MG63 (cell line): ENCODE data around the gene MCM5. TPM values are rescaled to one million over a fixed set of nuclear protein-coding genes. Genes with fewer than 3 reads are reported as not detected.
"Not testable (repeated sequence)": the region's sequence is repeated elsewhere in the genome, so short reads cannot be mapped to it uniquely, and the experiment has no call there.

Source experiments
- DNase-seq: peaks from one replicate; pipeline ENCODE4 v3.0.0-alpha.2; 2020
- H3K27me3 ChIP-seq: fragments of 250-450 bp; sonication (Bioruptor Pico); 2 replicates; pipeline ENCODE4 v1.5.1; 2020; ENCODE audit warnings: mild to moderate bottlenecking, moderate library complexity
- H3K36me3 ChIP-seq: fragments of 250-450 bp; sonication (Bioruptor Pico); 2 replicates; pipeline ENCODE4 v1.5.1; 2020; ENCODE audit warnings: mild to moderate bottlenecking, moderate library complexity
- H3K4me3 ChIP-seq: fragments of 250-450 bp; sonication (Bioruptor Pico); 2 replicates; pipeline ENCODE4 v1.5.1; 2020; ENCODE audit warnings: mild to moderate bottlenecking, moderate library complexity
- H3K9me3 ChIP-seq: fragments of 250-450 bp; sonication (Bioruptor Pico); 2 replicates; pipeline ENCODE4 v1.5.1; 2020; ENCODE audit warnings: mild to moderate bottlenecking, moderate library complexity
- total RNA-seq: library from RNA; depleted of rRNA; stranded (reverse); fragments of >200 nt; shearing (Covaris generic); gene quantifications from 2 replicates; pipeline ENCODE4 v1.2.3, GENCODE V29; 2014; ENCODE audit warnings: low replicate concordance

The MCM5 gene
- total RNA-seq, 1 experiment from 2014 or later, result 117 TPM

- Histone ChIP-seq H3K27me3 (no peaks in the 10 kb centered on the region), H3K36me3 (peaks cover 53% of the 10 kb centered on the region), H3K9me3 (no peaks in the 10 kb centered on the region; the same call in 1 of the 2 replicates), H3K4me3 (no peak overlapping the region)
- DNase-seq, result peak; percentile 15
Observed at GRCh38 chr22:35434061-35434710, 34.2 kb downstream of the MCM5 start.

- no peak overlapping the region for H3K4me3 ChIP-seq
- no peak for DNase-seq
Observed at GRCh38 chr22:35435201-35435740, 35.3 kb downstream of the MCM5 start.

GRCh38 chr22:35436421-35436820, 36.5 kb downstream of the MCM5 start:
- DNase-seq, result no peak
- Histone ChIP-seq H3K9me3 (no peaks in the 10 kb centered on the region; the same call in 1 of the 2 replicates), H3K4me3 (no peak overlapping the region), H3K27me3 (no peaks in the 10 kb centered on the region), H3K36me3 (peaks cover 43% of the 10 kb centered on the region)

More at GRCh38 chr22:35435201-35435740, 35.3 kb downstream of the MCM5 start:
- peaks cover 49% of the 10 kb centered on the region for H3K36me3 ChIP-seq
- H3K27me3 ChIP-seq, result no peaks in the 10 kb centered on the region
- no peaks in the 10 kb centered on the region; the same call in 1 of the 2 replicates for H3K9me3 ChIP-seq

- DNase-seq, result peak; percentile 55
- H3K4me3 ChIP-seq, result no peak overlapping the region
- no peaks in the 10 kb centered on the region for H3K27me3 ChIP-seq
- H3K36me3 ChIP-seq, result peaks cover 37% of the 10 kb centered on the region
- no peaks in the 10 kb centered on the region; the same call in 1 of the 2 replicates for H3K9me3 ChIP-seq
Observed at GRCh38 chr22:35437049-35437448, 37.1 kb downstream of the MCM5 start.

- H3K36me3 ChIP-seq, result peaks cover 20% of the 10 kb centered on the region
- H3K27me3 ChIP-seq, DNase-seq, H3K9me3 ChIP-seq, H3K4me3 ChIP-seq: not testable (repeated sequence)
Observed at GRCh38 chr22:35438673-35439364, 38.9 kb downstream of the MCM5 start.

- H3K36me3 ChIP-seq, result peaks cover 15% of the 10 kb centered on the region
- no peak for DNase-seq
- H3K9me3 ChIP-seq, result no peaks in the 10 kb centered on the region
Observed at GRCh38 chr22:35439365-35439717, 39.4 kb downstream of the MCM5 start.

GRCh38 chr22:35440129-35440528, 40.2 kb downstream of the MCM5 start:
- H3K9me3 ChIP-seq, result no peaks in the 10 kb centered on the region
- peaks cover 7% of the 10 kb centered on the region for H3K36me3 ChIP-seq
- no peak overlapping the region for H3K4me3 ChIP-seq
- no peak for DNase-seq
- H3K27me3 ChIP-seq, result no peaks in the 10 kb centered on the region

More at GRCh38 chr22:35439365-35439717, 39.4 kb downstream of the MCM5 start:
- no peak overlapping the region for H3K4me3 ChIP-seq
- H3K27me3 ChIP-seq, result no peaks in the 10 kb centered on the region

GRCh38 chr22:35441489-35442100, 41.7 kb downstream of the MCM5 start:
- Histone ChIP-seq H3K9me3 (no peaks in the 10 kb centered on the region), H3K27me3 (no peaks in the 10 kb centered on the region), H3K4me3 (no peak overlapping the region), H3K36me3 (peaks cover 7% of the 10 kb centered on the region)
- no peak for DNase-seq

- Histone ChIP-seq H3K9me3 (no peaks in the 10 kb centered on the region), H3K4me3 (no peak overlapping the region), H3K36me3 (peaks cover under 1% of the 10 kb centered on the region; the same call in 1 of the 2 replicates), H3K27me3 (no peaks in the 10 kb centered on the region)
- no peak for DNase-seq
Observed at GRCh38 chr22:35442471-35442870, 42.5 kb downstream of the MCM5 start.

- Histone ChIP-seq H3K27me3 (no peaks in the 10 kb centered on the region), H3K36me3 (peaks cover 2% of the 10 kb centered on the region; the same call in 1 of the 2 replicates), H3K4me3 (no peak overlapping the region), H3K9me3 (no peaks in the 10 kb centered on the region)
- DNase-seq, result no peak
Observed at GRCh38 chr22:35443338-35443737, 43.4 kb downstream of the MCM5 start.

GRCh38 chr22:35443790-35444684, 44.1 kb downstream of the MCM5 start:
- no peaks in the 10 kb centered on the region for H3K9me3 ChIP-seq
- H3K4me3 ChIP-seq, result no peak overlapping the region
- H3K27me3 ChIP-seq, result no peaks in the 10 kb centered on the region
- DNase-seq, result no peak
- H3K36me3 ChIP-seq, result peaks cover 3% of the 10 kb centered on the region; the same call in 1 of the 2 replicates

GRCh38 chr22:35444685-35445399, 44.9 kb downstream of the MCM5 start:
- Histone ChIP-seq H3K36me3 (peaks cover 3% of the 10 kb centered on the region; the same call in 1 of the 2 replicates), H3K9me3 (no peaks in the 10 kb centered on the region), H3K4me3 (no peak overlapping the region), H3K27me3 (no peaks in the 10 kb centered on the region)
- no peak for DNase-seq

GRCh38 chr22:35445933-35446332, 46.0 kb downstream of the MCM5 start:
- Histone ChIP-seq H3K36me3 (peaks cover 3% of the 10 kb centered on the region; the same call in 1 of the 2 replicates), H3K27me3 (no peaks in the 10 kb centered on the region), H3K9me3 (no peaks in the 10 kb centered on the region), H3K4me3 (no peak overlapping the region)
- DNase-seq, result no peak

GRCh38 chr22:35446365-35446764, 46.4 kb downstream of the MCM5 start:
- peak; percentile 40 for DNase-seq
- Histone ChIP-seq H3K27me3 (no peaks in the 10 kb centered on the region), H3K4me3 (no peak overlapping the region), H3K9me3 (no peaks in the 10 kb centered on the region), H3K36me3 (peaks cover 3% of the 10 kb centered on the region; the same call in 1 of the 2 replicates)

GRCh38 chr22:35448523-35448922, 48.6 kb downstream of the MCM5 start:
- Histone ChIP-seq H3K9me3 (no peaks in the 10 kb centered on the region), H3K36me3 (peaks cover 3% of the 10 kb centered on the region; the same call in 1 of the 2 replicates), H3K27me3 (no peaks in the 10 kb centered on the region), H3K4me3 (no peak overlapping the region)
- DNase-seq, result no peak
